Coronary artery (tissue), 2 donors: ENCODE results near the gene LY6G6D.

ENCODE experiments used
- DNase-seq: peaks from one replicate; pipeline ENCODE4 v3.0.0-alpha.2; 2017; ENCODE audit warnings: low spot score
- H3K27ac ChIP-seq, 2 donors: fragments of 200-600 bp; sonication (generic); one replicate each; pipeline ENCODE4 v1.5.1; 2016 to 2019
- H3K4me3 ChIP-seq: fragments of 200-600 bp; sonication (generic); 2 replicates; pipeline ENCODE4 v1.5.1; 2016; ENCODE audit warnings: mild to moderate bottlenecking, moderate library complexity
- CTCF ChIP-seq: fragments of 200-600 bp; sonication (generic); IDR thresholded peaks from one replicate; pipeline ENCODE4 v1.5.1; 2019; ENCODE audit warnings: antibody characterized with exemption

The LY6G6D gene

GRCh38 chr6:31687860-31688693 is 27.1 kb upstream of the LY6G6D start:
- DNase-seq = no peak
- no peak for TF ChIP-seq CTCF
- H3K27ac ChIP-seq = no peak overlapping the region
- no peak overlapping the region for H3K4me3 ChIP-seq

GRCh38 chr6:31689249-31690110 is 25.7 kb upstream of the LY6G6D start:
- H3K27ac ChIP-seq = no peak overlapping the region
- no peak overlapping the region for H3K4me3 ChIP-seq
- DNase-seq = no peak
- TF ChIP-seq CTCF = no peak

- no peak overlapping the region for H3K4me3 ChIP-seq
- TF ChIP-seq CTCF = no peak
- H3K27ac ChIP-seq = no peak overlapping the region
- DNase-seq = no peak
Measured at GRCh38 chr6:31690231-31691077, 24.7 kb upstream of the LY6G6D start.

- H3K4me3 ChIP-seq = no peak overlapping the region
- TF ChIP-seq CTCF = no peak
- no peak for DNase-seq
- no peak overlapping the region for H3K27ac ChIP-seq
Measured at GRCh38 chr6:31691078-31691463, 24.1 kb upstream of the LY6G6D start.

- Histone ChIP-seq H3K27ac (no peak overlapping the region), H3K4me3 (no peak overlapping the region)
- DNase-seq = no peak
- TF ChIP-seq CTCF = no peak
Measured at GRCh38 chr6:31691564-31692108, 23.5 kb upstream of the LY6G6D start.

- TF ChIP-seq CTCF = no peak
- H3K4me3 ChIP-seq = no peak overlapping the region
Measured at GRCh38 chr6:31692353-31692752, 22.8 kb upstream of the LY6G6D start.

More at GRCh38 chr6:31692353-31692752, 22.8 kb upstream of the LY6G6D start:
- H3K27ac ChIP-seq = no peak overlapping the region
- no peak for DNase-seq
